Neural cell (in vitro differentiated cells): Measurements from ENCODE around the gene DLG2. TPM values are rescaled to one million over a fixed set of nuclear protein-coding genes. Genes with fewer than 3 reads are reported as not detected.

Source experiments
- H2AFZ ChIP-seq: fragments of 200-600, 300-800 bp; sonication (generic), shearing (Covaris generic); 2 replicates; pipeline ENCODE4 v1.6.0; 2014; ENCODE audit warnings: low read depth, mild to moderate bottlenecking, antibody characterized with exemption, low read length, moderate library complexity
- H3F3A ChIP-seq: fragments of 200-600 bp; shearing (Covaris generic); 2 replicates; pipeline ENCODE4 v1.6.1; 2016; ENCODE audit warnings: mild to moderate bottlenecking, moderate library complexity, mixed read lengths, antibody characterized with exemption, low read length; ENCODE audit not compliant: insufficient read depth, poor library complexity, severe bottlenecking
- H3K27ac ChIP-seq: fragments of 200-600, 300-800 bp; sonication (generic), shearing (Covaris generic); 2 replicates; pipeline ENCODE4 v1.5.1; 2014; ENCODE audit warnings: mild to moderate bottlenecking, low read length, moderate library complexity
- H3K27me3 ChIP-seq: fragments of 300-800, 200-600 bp; sonication (generic), shearing (Covaris generic); 2 replicates; pipeline ENCODE4 v1.6.0; 2014; ENCODE audit warnings: mild to moderate bottlenecking, low read depth, low read length, moderate library complexity; ENCODE audit not compliant: insufficient read depth
- H3K36me3 ChIP-seq: fragments of 300-800, 200-600 bp; sonication (generic), shearing (Covaris generic); 2 replicates; pipeline ENCODE4 v1.5.1; 2014; ENCODE audit warnings: mild to moderate bottlenecking, antibody characterized with exemption, low read length, moderate library complexity; ENCODE audit not compliant: insufficient read depth
- H3K4me2 ChIP-seq: fragments of 300-800, 200-600 bp; sonication (generic), shearing (Covaris generic); 2 replicates; pipeline ENCODE4 v1.6.0; 2014; ENCODE audit warnings: mild to moderate bottlenecking, low read length
- H3K4me3 ChIP-seq: fragments of 300-800, 200-600 bp; sonication (generic), shearing (Covaris generic); 2 replicates; pipeline ENCODE4 v1.5.1; 2014; ENCODE audit warnings: mild to moderate bottlenecking, low read length, moderate library complexity
- H3K79me2 ChIP-seq: fragments of 200-600 bp; shearing (Covaris generic); replicated peaks from 2 replicates; pipeline ENCODE4 v1.6.0; 2014; ENCODE audit warnings: mild to moderate bottlenecking, low read length, moderate library complexity; ENCODE audit not compliant: insufficient read depth
- H3K9ac ChIP-seq: fragments of 300-800, 200-600 bp; sonication (generic), shearing (Covaris generic); 2 replicates; pipeline ENCODE4 v1.6.1; 2016; ENCODE audit warnings: mild to moderate bottlenecking, low read length, mixed read lengths
- H3K9me2 ChIP-seq: fragments of 200-600 bp; shearing (Covaris generic); 2 replicates; pipeline ENCODE4 v1.6.1; 2016; ENCODE audit warnings: mild to moderate bottlenecking, low read length, mixed read lengths; ENCODE audit not compliant: insufficient read depth
- H3K9me3 ChIP-seq: fragments of 200-600, 300-800 bp; sonication (generic), shearing (Covaris generic); 2 replicates; pipeline ENCODE4 v1.6.1; 2016; ENCODE audit warnings: mild to moderate bottlenecking, mixed run types, low read length, moderate library complexity, mixed read lengths
- H4K20me1 ChIP-seq: fragments of 200-600 bp; shearing (Covaris generic); 2 replicates; pipeline ENCODE4 v1.6.1; 2016; ENCODE audit warnings: mild to moderate bottlenecking, mixed run types; ENCODE audit not compliant: insufficient read depth
- CTCF ChIP-seq: fragments of 450-650 bp; IDR thresholded peaks from 2 replicates; pipeline ENCODE4 v1.5.1; 2014; ENCODE audit warnings: antibody characterized with exemption, mild to moderate bottlenecking, moderate library complexity; ENCODE audit not compliant: poor library complexity, severe bottlenecking
- EP300 ChIP-seq: fragments of 450-650 bp; conservative IDR thresholded peaks from 2 replicates; pipeline ENCODE4 v1.6.1; 2014; ENCODE audit warnings: antibody characterized with exemption, mild to moderate bottlenecking, moderate library complexity; ENCODE audit not compliant: poor library complexity, severe bottlenecking
- EZH2 ChIP-seq: fragments of 200-600, 300-800 bp; shearing (Covaris generic), sonication (generic); IDR thresholded peaks from 2 replicates; pipeline ENCODE4 v1.6.1; 2014; ENCODE audit warnings: antibody characterized with exemption, low read length, borderline replicate concordance, mild to moderate bottlenecking; ENCODE audit not compliant: insufficient read depth, poor library complexity, severe bottlenecking
- MXI1 ChIP-seq: fragments of 450-650 bp; conservative IDR thresholded peaks from 2 replicates; pipeline ENCODE4 v1.6.1; 2014; ENCODE audit warnings: antibody characterized with exemption, mild to moderate bottlenecking; ENCODE audit not compliant: poor library complexity, severe bottlenecking
- POLR2AphosphoS5 ChIP-seq: IDR thresholded peaks from 2 replicates; pipeline ENCODE4 v1.6.1; 2012
- RAD21 ChIP-seq: fragments of 450-650 bp; conservative IDR thresholded peaks from 2 replicates; pipeline ENCODE4 v1.6.1; 2014; ENCODE audit warnings: antibody characterized with exemption, mild to moderate bottlenecking, moderate library complexity
- REST ChIP-seq: IDR thresholded peaks from 2 replicates; pipeline ENCODE4 v1.6.1; 2012; ENCODE audit warnings: borderline replicate concordance
- SMC3 ChIP-seq: fragments of 450-650 bp; conservative IDR thresholded peaks from 2 replicates; pipeline ENCODE4 v1.6.1; 2014; ENCODE audit warnings: antibody characterized with exemption, mild to moderate bottlenecking, moderate library complexity; ENCODE audit not compliant: poor library complexity
- TAF1 ChIP-seq: IDR thresholded peaks from 2 replicates; pipeline ENCODE4 v1.6.1; 2012; ENCODE audit warnings: low read depth
- polyA plus RNA-seq: library from polyadenylated mRNA; depleted of rRNA; stranded (reverse); fragments of >200 nt; gene quantifications from 2 replicates; pipeline ENCODE4 v1.2.3, GENCODE V29; 2014
- small RNA-seq, 3 experiments: library from RNA; depleted of rRNA; stranded (forward); fragments of <200 nt; gene quantifications; one replicate each; pipeline ENCODE3, GENCODE V24; 2012

DLG2 gene
- polyA plus RNA-seq, 1 donor from 2014 or later, result 179 TPM

GRCh38 chr11:83409476-83409875 lies 2217.7 kb downstream of the DLG2 start:
- H3K27me3 ChIP-seq, result no peaks in the 10 kb centered on the region
- H4K20me1 ChIP-seq, result no peaks in the 10 kb centered on the region
- no peak overlapping the region for H2AFZ ChIP-seq
- no peaks in the 10 kb centered on the region for H3K79me2 ChIP-seq
- no peaks in the 10 kb centered on the region for H3K36me3 ChIP-seq
- no peak overlapping the region for H3K9ac ChIP-seq
- no peak overlapping the region for H3K4me2 ChIP-seq
- H3K27ac ChIP-seq, result no peak overlapping the region
- TF ChIP-seq TAF1, result no peak
- no peak for TF ChIP-seq CTCF
- no peak for TF ChIP-seq SMC3
- no peak for TF ChIP-seq POLR2AphosphoS5
- no peak for TF ChIP-seq EP300
- TF ChIP-seq REST, result no peak
- TF ChIP-seq MXI1, result no peak
- no peak for TF ChIP-seq EZH2
- TF ChIP-seq RAD21, result no peak
- no peaks in the 10 kb centered on the region for H3K9me2 ChIP-seq
- H3K9me3 ChIP-seq, result no peaks in the 10 kb centered on the region
- H3K4me3 ChIP-seq, result no peak overlapping the region
- H3F3A ChIP-seq, result no peaks in the 10 kb centered on the region

GRCh38 chr11:83408946-83409345 lies 2218.2 kb downstream of the DLG2 start:
- no peak overlapping the region for H3K9ac ChIP-seq
- H3K36me3 ChIP-seq, result no peaks in the 10 kb centered on the region
- H3K4me3 ChIP-seq, result no peak overlapping the region
- no peak overlapping the region for H3K4me2 ChIP-seq
- no peak overlapping the region for H3K27ac ChIP-seq
- no peaks in the 10 kb centered on the region for H3K9me3 ChIP-seq
- no peaks in the 10 kb centered on the region for H4K20me1 ChIP-seq
- TF ChIP-seq MXI1 (no peak), RAD21 (no peak)
- H2AFZ ChIP-seq, result no peak overlapping the region
- H3K27me3 ChIP-seq, result no peaks in the 10 kb centered on the region
- H3K79me2 ChIP-seq, result no peaks in the 10 kb centered on the region
- H3K9me2 ChIP-seq, result no peaks in the 10 kb centered on the region
- H3F3A ChIP-seq, result no peaks in the 10 kb centered on the region

Small RNA genes lying within 50 kb of the gene (small RNA-seq; reads per million reads assigned to genes)
- gene RF02112, result 0 reads per million in 3 experiments
- gene RF02113, result 0 reads per million in 3 experiments
- 0.10 to 4.2 (median 0.10) reads per million in 3 experiments for gene RNU6-1292P

Other genes with a start within 250 kb of the DLG2 start
- 97.0 and 111 TPM in 2 replicates for gene TMEM126B, start 1.2 kb upstream of the DLG2 start, polyA plus RNA-seq
- 89.9 and 115 TPM in 2 replicates for gene TMEM126A, start 20.6 kb upstream of the DLG2 start, polyA plus RNA-seq
- gene CREBZF, start 37.8 kb upstream of the DLG2 start, polyA plus RNA-seq, result 237 and 264 TPM in 2 replicates
- gene CCDC89, start 58.9 kb upstream of the DLG2 start, polyA plus RNA-seq, result not detected in 2 replicates
- 2.3 and 4.5 TPM in 2 replicates for gene SYTL2, start 183.8 kb upstream of the DLG2 start, polyA plus RNA-seq
- gene CCDC83, start 228.0 kb upstream of the DLG2 start, polyA plus RNA-seq, result not detected in 2 replicates